A549 treated with RU486 at 1 μM for 4 hours (cell line): ENCODE measurements around the gene MLLT3. TPM values are rescaled to one million over a fixed set of nuclear protein-coding genes. Genes with fewer than 3 reads are reported as not detected.

Experiments
- total RNA-seq: library from RNA; stranded (reverse); fragments of 200-300 nt; extraction: Qiagen RNA extraction; gene quantifications from 5 replicates; pipeline ENCODE4 v1.2.3, GENCODE V29; 2022; ENCODE audit warnings: low read depth

Gene MLLT3
- total RNA-seq: 11.9 to 17.4 TPM (median 15.3 TPM) in 5 replicates

DNA sequence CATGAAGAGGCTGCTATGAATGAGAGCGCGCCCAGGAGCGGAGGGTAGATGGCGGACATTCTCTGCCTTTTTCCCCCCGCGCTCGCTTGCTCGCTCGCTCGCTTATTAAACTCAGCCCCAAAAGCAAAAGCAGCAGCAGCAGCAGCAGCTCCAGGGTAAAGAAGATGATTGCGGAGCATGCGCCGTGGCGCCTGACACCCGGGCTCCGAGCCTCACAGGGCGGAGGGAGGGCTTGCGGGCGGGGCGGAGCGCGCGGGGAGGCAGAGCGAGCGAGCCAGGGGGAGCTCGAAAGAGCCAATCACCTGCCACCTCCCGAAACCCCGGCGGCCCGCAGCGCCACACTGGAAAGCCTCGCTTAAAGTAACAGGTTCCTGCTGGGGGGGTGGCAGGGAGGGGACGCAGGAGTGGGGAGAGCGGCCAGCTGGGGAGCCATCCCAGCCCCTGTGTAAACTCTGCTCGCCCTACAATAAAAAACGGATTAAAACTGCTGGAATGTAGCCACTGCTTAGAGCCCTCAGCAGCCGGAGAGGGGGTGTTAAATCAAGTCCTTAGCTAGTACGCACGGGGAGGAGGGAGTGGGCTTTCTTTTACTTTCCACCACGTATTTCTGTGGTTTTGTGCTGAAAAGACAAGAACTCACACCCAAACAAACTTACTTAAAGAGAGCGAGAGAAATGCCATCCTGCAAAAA is at the start of gene MLLT3:
TSS of gene MLLT3 (minus strand) at position 170 of the 691 bp plus-strand sequence.

Other genes starting within 250 kb of the MLLT3 start
- gene FOCAD, start 61.8 kb upstream of the MLLT3 start, total RNA-seq: 16.6 to 19.4 TPM (median 17.2 TPM) in 5 replicates